Measurements from ENCODE around the gene PCDHGA2.
"Not testable (repeated sequence)": the region's sequence is repeated elsewhere in the genome, so short reads cannot be mapped to it uniquely, and the experiment has no call there.

The PCDHGA2 gene

GRCh38 chr5:141328231-141328630 lies 10.3 kb upstream of the PCDHGA2 start:
- Histone ChIP-seq H3K9ac (ENCODE audit: low read length) (no peak overlapping the region), H3K4me1 (ENCODE audit: control insufficient read depth, insufficient read depth, low read length) (no peaks in the 10 kb centered on the region), H3K36me3 (ENCODE audit: control insufficient read depth, insufficient read depth, low read length) (no peaks in the 10 kb centered on the region), H3K9me3 (ENCODE audit: control insufficient read depth, low read length) (peaks cover 9% of the 10 kb centered on the region), H3K27me3 (ENCODE audit: control insufficient read depth, insufficient read depth, low read length) (peaks cover 5% of the 10 kb centered on the region), H3K4me3 (ENCODE audit: low read length) (no peak overlapping the region)

DNA sequence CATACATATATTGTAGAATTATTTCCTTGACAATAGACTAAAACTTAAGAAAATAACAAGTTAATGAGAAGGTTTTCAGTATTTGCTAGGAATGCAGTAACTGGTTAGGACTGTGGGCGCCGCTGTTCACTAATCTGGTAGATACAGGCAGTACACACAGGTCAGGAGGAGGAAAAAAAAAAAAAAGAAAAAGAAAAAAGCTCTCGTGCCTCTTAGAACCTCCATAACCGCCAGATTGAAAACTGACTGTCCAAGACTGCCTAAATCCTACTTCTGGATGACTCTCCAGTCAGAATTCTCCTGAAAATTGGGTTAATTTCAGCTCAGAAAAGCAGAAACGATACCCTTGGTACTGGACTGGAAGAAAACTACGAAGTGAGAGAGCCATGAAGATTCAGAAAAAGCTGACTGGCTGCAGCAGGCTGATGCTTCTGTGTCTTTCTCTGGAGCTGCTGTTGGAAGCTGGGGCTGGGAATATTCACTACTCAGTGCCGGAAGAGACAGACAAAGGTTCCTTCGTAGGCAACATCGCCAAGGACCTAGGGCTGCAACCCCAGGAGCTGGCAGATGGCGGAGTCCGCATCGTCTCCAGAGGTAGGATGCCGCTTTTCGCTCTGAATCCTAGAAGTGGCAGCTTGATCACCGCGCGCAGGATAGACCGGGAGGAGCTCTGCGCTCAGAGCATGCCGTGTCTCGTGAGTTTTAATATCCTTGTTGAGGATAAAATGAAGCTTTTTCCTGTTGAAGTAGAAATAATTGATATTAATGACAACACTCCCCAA lies 8.1 kb upstream of the PCDHGA2 start, which contains the start of gene PCDHGA1:
Gene PCDHGA1, plus strand, starts transcription at position 216 of the 782 bp plus-strand sequence.
- Histone ChIP-seq H3K4me1 (ENCODE audit: control insufficient read depth, insufficient read depth, low read length) (no peaks in the 10 kb centered on the region), H3K4me3 (ENCODE audit: low read length) (no peak within 1 kb of the TSS), H3K36me3 (ENCODE audit: control insufficient read depth, insufficient read depth, low read length) (no peaks in the 10 kb centered on the region), H3K27me3 (ENCODE audit: control insufficient read depth, insufficient read depth, low read length) (peaks cover 5% of the 10 kb centered on the region), H3K9ac (ENCODE audit: low read length) (no peak within 1 kb of the TSS), H3K9me3 (ENCODE audit: control insufficient read depth, low read length) (peaks cover 9% of the 10 kb centered on the region)

DNA sequence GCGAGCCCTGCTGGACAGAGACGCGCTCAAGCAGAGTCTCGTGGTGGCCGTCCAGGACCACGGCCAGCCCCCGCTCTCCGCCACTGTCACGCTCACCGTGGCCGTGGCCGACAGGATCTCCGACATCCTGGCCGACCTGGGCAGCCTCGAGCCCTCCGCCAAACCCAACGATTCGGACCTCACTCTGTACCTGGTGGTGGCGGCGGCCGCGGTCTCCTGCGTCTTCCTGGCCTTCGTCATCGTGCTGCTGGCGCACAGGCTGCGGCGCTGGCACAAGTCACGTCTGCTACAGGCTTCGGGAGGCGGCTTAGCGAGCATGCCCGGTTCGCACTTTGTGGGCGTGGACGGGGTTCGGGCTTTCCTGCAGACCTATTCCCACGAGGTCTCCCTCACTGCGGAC lies 6.0 kb upstream of the PCDHGA2 start:
- not testable (repeated sequence) for H3K9ac ChIP-seq (ENCODE audit: low read length); H3K4me1 ChIP-seq (ENCODE audit: control insufficient read depth, insufficient read depth, low read length); H3K36me3 ChIP-seq (ENCODE audit: control insufficient read depth, insufficient read depth, low read length); H3K9me3 ChIP-seq (ENCODE audit: control insufficient read depth, low read length); H3K4me3 ChIP-seq (ENCODE audit: low read length); H3K27me3 ChIP-seq (ENCODE audit: control insufficient read depth, insufficient read depth, low read length)

DNA sequence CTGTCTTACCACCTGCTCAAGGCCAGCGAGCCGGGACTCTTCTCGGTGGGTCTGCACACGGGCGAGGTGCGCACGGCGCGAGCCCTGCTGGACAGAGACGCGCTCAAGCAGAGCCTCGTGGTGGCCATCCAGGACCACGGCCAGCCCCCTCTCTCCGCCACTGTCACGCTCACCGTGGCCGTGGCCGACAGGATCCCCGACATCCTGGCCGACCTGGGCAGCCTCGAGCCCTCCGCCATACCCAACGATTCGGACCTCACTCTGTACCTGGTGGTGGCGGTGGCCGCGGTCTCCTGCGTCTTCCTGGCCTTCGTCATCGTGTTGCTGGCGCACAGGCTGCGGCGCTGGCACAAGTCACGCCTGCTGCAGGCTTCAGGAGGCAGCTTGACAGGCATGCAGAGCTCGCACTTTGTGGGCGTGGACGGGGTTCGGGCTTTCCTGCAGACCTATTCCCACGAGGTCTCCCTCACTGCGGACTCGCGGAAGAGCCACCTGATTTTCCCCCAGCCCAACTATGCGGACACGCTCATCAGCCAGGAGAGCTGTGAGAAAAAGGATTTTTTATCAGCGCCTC lies 2.3 kb downstream of the PCDHGA2 start:
- not testable (repeated sequence) for H3K27me3 ChIP-seq (ENCODE audit: control insufficient read depth, insufficient read depth, low read length)

DNA sequence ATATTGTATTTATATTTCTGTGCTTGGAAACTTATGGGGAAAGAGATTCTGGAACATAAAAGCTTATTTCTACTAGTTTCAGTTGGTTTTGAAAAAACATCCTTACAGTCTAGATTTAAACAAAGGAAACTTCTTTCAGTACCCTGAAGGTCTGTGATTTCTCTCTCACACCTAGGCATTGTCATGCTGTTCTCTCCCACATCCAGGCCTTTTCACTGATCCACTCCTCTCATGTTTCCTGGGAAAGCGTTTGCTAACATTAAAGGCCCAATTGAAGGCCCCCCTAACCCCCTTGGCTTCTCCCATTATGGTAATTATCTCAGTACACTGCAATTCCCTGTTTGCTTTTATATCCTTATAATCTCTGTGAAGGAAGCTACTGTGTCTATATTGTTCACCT lies 4.2 kb downstream of the PCDHGA2 start:
- Histone ChIP-seq H3K4me1 (ENCODE audit: control insufficient read depth, insufficient read depth, low read length) (no peaks in the 10 kb centered on the region), H3K9me3 (ENCODE audit: control insufficient read depth, low read length) (peaks cover 10% of the 10 kb centered on the region)

More for the DNA sequence above, 2.3 kb downstream of the PCDHGA2 start:
- not testable (repeated sequence) for H3K36me3 ChIP-seq (ENCODE audit: control insufficient read depth, insufficient read depth, low read length); H3K9me3 ChIP-seq (ENCODE audit: control insufficient read depth, low read length); H3K4me3 ChIP-seq (ENCODE audit: low read length); H3K9ac ChIP-seq (ENCODE audit: low read length); H3K4me1 ChIP-seq (ENCODE audit: control insufficient read depth, insufficient read depth, low read length)

DNA sequence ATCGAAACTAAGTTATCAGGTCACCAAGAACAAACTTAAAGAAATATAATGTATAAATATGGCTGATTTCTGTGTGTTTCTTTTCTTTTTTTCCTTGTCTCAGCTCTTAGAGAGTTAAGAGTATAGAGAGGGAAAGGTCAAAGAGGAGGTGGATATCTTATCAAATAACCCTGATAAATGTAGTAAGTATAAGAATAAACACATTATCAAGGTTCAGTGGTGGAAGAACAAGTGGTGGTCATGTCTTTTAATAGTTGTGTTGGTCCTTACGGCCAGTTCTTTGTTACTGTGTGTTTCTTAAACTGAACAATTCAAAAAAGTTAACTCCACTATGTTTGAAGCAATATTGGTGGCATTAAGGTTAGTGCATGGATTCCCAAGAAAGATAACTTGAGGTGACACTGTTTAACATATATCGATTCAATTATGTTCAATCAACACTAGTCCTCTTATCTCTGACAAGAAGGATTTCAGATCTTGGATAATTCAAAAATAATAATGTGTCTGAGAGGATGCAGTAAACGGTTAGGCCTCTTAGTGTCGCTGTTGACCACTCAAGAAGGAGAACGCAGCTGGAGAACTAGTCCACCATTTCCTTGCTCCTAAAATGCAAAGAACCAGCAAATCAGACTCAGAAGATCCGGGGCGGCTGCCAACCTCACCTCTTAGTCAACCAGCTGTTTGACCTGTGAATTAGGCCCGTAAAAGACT lies 4.8 kb downstream of the PCDHGA2 start, which contains the start of gene PCDHGA3:
Gene PCDHGA3, plus strand, starts transcription at position 588 of the 711 bp plus-strand sequence. CDS start 205 bp downstream, outside the sequence.
- H3K27me3 ChIP-seq (ENCODE audit: control insufficient read depth, insufficient read depth, low read length) = peaks cover 9% of the 10 kb centered on the region
- no peaks in the 10 kb centered on the region for H3K36me3 ChIP-seq (ENCODE audit: control insufficient read depth, insufficient read depth, low read length)
- no peaks in the 10 kb centered on the region for H3K4me1 ChIP-seq (ENCODE audit: control insufficient read depth, insufficient read depth, low read length)
- no peak within 1 kb of the TSS for H3K9ac ChIP-seq (ENCODE audit: low read length)
- H3K9me3 ChIP-seq (ENCODE audit: control insufficient read depth, low read length) = peaks cover 10% of the 10 kb centered on the region
- no peak within 1 kb of the TSS for H3K4me3 ChIP-seq (ENCODE audit: low read length)

More for the DNA sequence above, 4.2 kb downstream of the PCDHGA2 start:
- H3K4me3 ChIP-seq (ENCODE audit: low read length) = no peak overlapping the region
- H3K36me3 ChIP-seq (ENCODE audit: control insufficient read depth, insufficient read depth, low read length) = no peaks in the 10 kb centered on the region
- H3K27me3 ChIP-seq (ENCODE audit: control insufficient read depth, insufficient read depth, low read length) = peaks cover 9% of the 10 kb centered on the region
- H3K9ac ChIP-seq (ENCODE audit: low read length) = no peak overlapping the region

DNA sequence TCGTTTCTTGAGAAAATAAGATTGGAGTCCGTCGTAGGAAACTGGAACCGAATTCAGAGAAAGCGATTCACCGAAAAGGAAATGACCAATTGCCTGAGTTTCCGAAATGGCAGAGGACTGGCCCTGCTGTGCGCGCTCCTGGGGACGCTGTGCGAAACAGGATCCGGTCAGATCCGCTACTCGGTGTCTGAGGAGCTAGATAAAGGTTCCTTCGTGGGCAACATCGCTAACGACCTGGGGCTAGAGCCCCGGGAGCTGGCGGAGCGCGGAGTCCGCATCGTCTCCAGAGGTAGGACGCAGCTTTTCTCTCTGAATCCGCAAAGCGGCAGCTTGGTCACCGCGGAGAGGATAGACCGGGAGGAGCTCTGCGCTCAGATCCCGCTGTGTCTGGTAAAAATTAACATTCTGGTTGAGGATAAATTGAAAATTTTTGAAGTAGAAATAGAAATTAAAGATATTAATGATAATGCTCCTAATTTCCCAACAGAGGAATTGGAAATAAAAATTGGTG lies 5.4 kb downstream of the PCDHGA2 start:
- H3K4me3 ChIP-seq (ENCODE audit: low read length) = no peak overlapping the region
- H3K9ac ChIP-seq (ENCODE audit: low read length) = no peak overlapping the region
- H3K9me3 ChIP-seq (ENCODE audit: control insufficient read depth, low read length) = peaks cover 5% of the 10 kb centered on the region
- no peaks in the 10 kb centered on the region for H3K36me3 ChIP-seq (ENCODE audit: control insufficient read depth, insufficient read depth, low read length)
- H3K27me3 ChIP-seq (ENCODE audit: control insufficient read depth, insufficient read depth, low read length) = peaks cover 4% of the 10 kb centered on the region
- no peaks in the 10 kb centered on the region for H3K4me1 ChIP-seq (ENCODE audit: control insufficient read depth, insufficient read depth, low read length)

GRCh38 chr5:141345327-141345726 lies 6.8 kb downstream of the PCDHGA2 start:
- Histone ChIP-seq H3K9me3 (ENCODE audit: control insufficient read depth, low read length) (peaks cover 9% of the 10 kb centered on the region), H3K4me1 (ENCODE audit: control insufficient read depth, insufficient read depth, low read length) (no peaks in the 10 kb centered on the region), H3K4me3 (ENCODE audit: low read length) (no peak overlapping the region), H3K27me3 (ENCODE audit: control insufficient read depth, insufficient read depth, low read length) (no peaks in the 10 kb centered on the region), H3K9ac (ENCODE audit: low read length) (no peak overlapping the region), H3K36me3 (ENCODE audit: control insufficient read depth, insufficient read depth, low read length) (no peaks in the 10 kb centered on the region)

GRCh38 chr5:141346017-141346416 lies 7.5 kb downstream of the PCDHGA2 start:
- H3K4me3 ChIP-seq (ENCODE audit: low read length); H3K9ac ChIP-seq (ENCODE audit: low read length); H3K27me3 ChIP-seq (ENCODE audit: control insufficient read depth, insufficient read depth, low read length); H3K4me1 ChIP-seq (ENCODE audit: control insufficient read depth, insufficient read depth, low read length); H3K36me3 ChIP-seq (ENCODE audit: control insufficient read depth, insufficient read depth, low read length): not testable (repeated sequence)
- H3K9me3 ChIP-seq (ENCODE audit: control insufficient read depth, low read length) = peaks cover 12% of the 10 kb centered on the region

DNA sequence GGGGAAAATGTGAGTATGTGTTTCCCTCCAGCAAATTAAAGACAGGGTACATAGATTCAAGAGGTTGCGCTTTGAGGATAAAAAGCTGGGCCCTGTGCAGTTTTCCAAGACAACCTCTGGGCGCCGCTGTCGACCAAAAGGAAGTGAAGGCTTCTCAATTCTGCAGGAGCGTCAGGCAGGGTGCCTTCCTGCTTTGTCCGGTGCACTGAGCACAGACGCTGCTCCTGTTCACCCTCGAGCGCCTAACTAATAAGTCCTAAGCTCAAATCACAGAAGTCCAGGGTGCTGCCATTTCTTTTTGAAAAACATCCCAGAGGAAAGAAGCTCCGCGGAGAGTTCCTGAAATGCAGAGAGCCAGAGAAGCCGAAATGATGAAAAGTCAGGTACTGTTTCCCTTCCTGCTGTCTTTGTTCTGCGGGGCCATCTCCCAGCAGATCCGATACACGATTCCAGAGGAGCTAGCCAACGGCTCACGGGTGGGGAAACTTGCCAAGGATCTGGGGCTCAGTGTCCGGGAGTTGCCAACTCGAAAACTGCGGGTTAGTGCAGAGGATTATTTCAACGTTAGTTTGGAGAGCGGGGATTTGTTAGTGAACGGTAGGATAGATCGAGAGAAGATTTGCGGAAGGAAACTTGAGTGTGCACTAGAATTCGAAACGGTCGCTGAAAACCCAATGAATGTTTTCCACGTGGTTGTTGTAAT lies 11.5 kb downstream of the PCDHGA2 start, which contains the start of gene PCDHGB1:
Gene PCDHGB1, plus strand, starts transcription at position 183 of the 703 bp plus-strand sequence. Its CDS starts 162 bp downstream, at position 345.
- H3K4me3 ChIP-seq (ENCODE audit: low read length) = no peak within 1 kb of the TSS

GRCh38 chr5:141351591-141351990 lies 13.0 kb downstream of the PCDHGA2 start:
- Histone ChIP-seq H3K4me3 (ENCODE audit: low read length) (no peak overlapping the region), H3K9ac (ENCODE audit: low read length) (no peak overlapping the region), H3K27me3 (ENCODE audit: control insufficient read depth, insufficient read depth, low read length) (peaks cover 4% of the 10 kb centered on the region), H3K4me1 (ENCODE audit: control insufficient read depth, insufficient read depth, low read length) (no peaks in the 10 kb centered on the region), H3K9me3 (ENCODE audit: control insufficient read depth, low read length) (peaks cover 18% of the 10 kb centered on the region), H3K36me3 (ENCODE audit: control insufficient read depth, insufficient read depth, low read length) (no peaks in the 10 kb centered on the region)

More for the DNA sequence above, 11.5 kb downstream of the PCDHGA2 start, which contains the start of gene PCDHGB1:
- H3K9ac ChIP-seq (ENCODE audit: low read length) = no peak within 1 kb of the TSS
- no peaks in the 10 kb centered on the region for H3K4me1 ChIP-seq (ENCODE audit: control insufficient read depth, insufficient read depth, low read length)
- no peaks in the 10 kb centered on the region for H3K36me3 ChIP-seq (ENCODE audit: control insufficient read depth, insufficient read depth, low read length)
- peaks cover 18% of the 10 kb centered on the region for H3K9me3 ChIP-seq (ENCODE audit: control insufficient read depth, low read length)
- H3K27me3 ChIP-seq (ENCODE audit: control insufficient read depth, insufficient read depth, low read length) = peaks cover 4% of the 10 kb centered on the region

All from mucosa of stomach (tissue), 1 donor.